HG03159 (cell line): ENCODE measurements around the gene CTRB2.
"Not testable (repeated sequence)": the region's sequence is repeated elsewhere in the genome, so short reads cannot be mapped to it uniquely, and the experiment has no call there.

Experiments
- ATAC-seq: cut with Tn5 transposase; IDR thresholded peaks from one replicate; pipeline ENCODE4 v1.9.1; 2021; ENCODE audit warnings: mild to moderate bottlenecking, moderate library complexity; ENCODE audit not compliant: unreplicated experiment

CTRB2 gene

GRCh38 chr16:75207831-75208230 lies 870 bp upstream of the CTRB2 start:
- ATAC-seq = no peak

DNA sequence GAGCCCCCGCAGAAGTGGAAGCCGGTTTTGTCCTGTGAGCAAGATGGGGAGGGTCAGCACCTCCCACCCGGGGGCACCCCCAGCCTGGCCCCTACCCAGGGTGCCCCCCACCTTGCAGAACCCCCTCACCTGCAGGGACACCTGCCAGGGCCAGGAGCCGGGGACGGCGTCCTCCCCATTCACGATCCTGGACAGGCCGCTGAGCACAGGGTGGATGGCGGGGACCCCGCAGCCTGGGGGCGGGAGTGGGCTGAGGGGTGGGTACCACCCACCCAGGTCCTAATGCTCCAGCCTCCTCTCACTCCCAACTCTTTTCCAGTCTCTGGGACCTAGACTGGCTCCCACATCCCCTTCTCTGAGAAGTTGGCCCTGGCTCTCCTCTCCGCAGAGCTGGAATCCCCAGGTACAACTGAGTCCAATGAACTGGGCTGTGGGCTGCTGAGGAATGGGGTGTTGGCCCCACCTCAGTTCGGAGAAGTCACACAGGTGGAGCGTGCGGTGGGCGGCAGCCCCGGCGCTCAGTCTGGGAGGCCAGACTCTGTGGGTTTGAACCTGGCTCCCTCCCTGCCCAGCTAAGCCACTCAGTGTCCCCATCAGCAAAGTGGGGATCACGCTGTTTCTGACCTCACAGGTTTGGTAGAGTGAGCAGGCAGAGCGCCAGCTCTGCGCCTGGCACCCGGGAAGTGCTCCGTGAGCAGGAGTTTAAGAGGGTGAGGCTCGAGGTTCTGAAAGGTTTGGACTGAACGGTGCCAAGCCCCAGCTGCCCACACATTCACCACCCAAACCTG lies 806 bp downstream of the CTRB2 start:
- not testable (repeated sequence) for ATAC-seq

DNA sequence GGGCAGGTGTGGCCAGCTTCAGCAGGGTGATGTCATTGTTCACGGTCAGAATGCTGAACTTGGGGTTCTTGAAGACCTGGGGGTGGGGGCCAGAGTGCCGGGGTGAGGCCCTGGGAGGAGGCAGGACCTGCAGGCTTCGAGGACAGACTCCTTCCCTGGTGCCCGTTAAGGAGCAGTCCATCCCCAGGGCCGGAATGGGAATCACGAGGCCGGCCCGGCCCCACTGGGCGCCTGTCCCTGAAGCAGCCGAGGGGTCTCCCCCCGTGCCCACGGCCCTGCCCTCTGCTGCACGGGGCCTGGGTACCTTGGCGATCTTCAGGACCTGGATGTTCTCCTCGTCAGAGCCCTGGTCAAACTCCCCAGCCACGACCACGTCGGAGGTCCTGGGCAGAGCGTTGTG lies 1.5 kb downstream of the CTRB2 start:
- ATAC-seq = not testable (repeated sequence)

- ATAC-seq = not testable (repeated sequence)
Observed at GRCh38 chr16:75204905-75205304, 2.1 kb downstream of the CTRB2 start.

GRCh38 chr16:75204410-75204758 lies 2.6 kb downstream of the CTRB2 start:
- no peak for ATAC-seq

- no peak for ATAC-seq
Observed at GRCh38 chr16:75203667-75204409, 3.1 kb downstream of the CTRB2 start.

DNA sequence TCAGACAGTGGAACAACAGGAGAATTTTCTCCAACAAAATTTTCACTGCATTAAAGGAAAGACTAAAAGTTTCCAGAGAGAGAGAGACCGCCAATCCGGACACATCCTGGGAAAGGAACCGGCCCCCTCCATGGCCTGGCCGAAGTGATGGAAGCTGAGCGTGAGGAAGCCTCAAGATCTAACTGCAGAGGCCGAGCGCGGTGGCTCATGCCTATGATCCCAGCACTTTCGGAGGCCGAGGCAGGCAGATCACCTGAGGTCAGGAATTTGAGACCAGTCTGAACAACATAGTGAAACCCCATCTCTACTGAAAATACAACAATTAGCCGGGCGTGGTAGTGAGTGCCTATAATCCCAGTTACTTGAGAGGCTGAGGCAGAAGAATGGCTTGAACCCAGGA lies 3.9 kb downstream of the CTRB2 start:
- ATAC-seq = no peak

DNA sequence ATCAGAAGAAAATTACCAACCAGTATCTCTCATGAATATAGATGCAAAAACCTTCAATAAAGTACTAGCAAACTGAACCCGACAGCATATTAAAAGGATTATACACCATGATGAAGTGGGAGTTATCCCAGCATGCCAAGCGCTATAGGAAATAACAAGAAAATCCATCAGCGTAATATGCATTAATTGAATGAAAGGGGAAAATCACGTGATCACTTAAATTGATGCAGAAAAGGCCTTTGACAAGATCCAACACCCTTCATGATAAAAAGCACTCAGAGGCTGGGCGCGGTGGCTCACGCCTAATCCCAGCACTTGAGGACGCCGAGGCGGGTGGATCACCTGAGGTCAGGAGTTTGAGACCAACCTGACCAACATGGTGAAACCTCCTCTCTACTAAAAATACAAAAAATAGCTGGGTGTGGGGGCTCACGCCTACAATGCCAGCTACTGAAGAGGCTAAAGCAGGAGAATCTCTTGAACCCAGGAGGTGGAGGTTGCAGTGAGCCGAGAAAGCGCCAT lies 4.8 kb downstream of the CTRB2 start:
- ATAC-seq = no peak

- no peak for ATAC-seq
Observed at GRCh38 chr16:75198135-75198600, 8.8 kb downstream of the CTRB2 start.

- ATAC-seq = no peak
Observed at GRCh38 chr16:75197522-75198134, 9.3 kb downstream of the CTRB2 start.

- ATAC-seq = no peak
Observed at GRCh38 chr16:75196836-75197235, 10.1 kb downstream of the CTRB2 start.

DNA sequence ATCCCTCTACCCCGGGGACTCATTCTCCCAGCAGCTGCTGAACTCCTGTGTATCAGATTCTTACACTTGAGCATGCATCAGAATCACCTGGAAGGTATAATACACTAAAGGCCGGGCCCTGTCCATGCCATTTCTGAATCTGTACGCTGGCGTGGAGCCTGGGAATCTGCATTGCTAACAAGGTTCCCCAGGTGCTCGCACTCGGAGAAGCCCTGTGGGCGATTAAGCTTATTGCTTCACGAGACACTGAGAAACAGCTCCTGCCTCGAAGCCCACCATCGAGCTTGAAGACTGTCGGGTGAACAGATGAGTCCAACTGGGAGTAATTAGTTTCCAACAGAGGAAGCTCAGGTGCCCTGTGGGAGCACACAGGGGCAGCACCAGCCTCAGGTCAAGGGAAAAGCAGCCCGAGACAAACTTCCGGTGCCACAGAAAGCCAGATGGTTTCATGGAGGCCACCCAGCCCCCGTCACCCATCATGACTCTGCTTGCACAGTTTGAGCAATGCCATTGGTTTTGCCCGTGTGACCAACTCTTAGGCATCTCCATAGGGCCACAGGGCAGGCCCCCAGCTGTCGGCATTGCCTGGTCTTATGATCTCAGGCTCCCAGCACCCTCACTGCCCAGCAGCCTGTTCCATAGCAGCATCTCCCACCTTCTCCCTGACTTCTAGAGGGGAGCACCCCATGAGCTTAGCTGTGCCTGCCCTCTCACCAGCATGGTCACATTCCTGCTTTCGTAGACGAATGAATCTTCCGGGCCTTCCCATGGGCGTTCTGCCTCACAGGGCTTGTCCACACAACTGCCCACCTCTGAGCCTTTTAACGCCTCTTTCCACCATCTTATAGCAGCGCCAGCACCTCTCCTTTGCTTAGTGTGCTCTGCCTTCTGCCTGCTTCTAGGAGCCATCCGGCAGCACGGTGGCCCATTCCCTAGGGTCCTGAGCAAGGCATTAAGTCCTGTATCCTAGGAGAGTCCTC lies 10.9 kb downstream of the CTRB2 start:
- no peak for ATAC-seq

GRCh38 chr16:75193730-75194444 lies 13.1 kb downstream of the CTRB2 start:
- no peak for ATAC-seq

- no peak for ATAC-seq
Observed at GRCh38 chr16:75193265-75193650, 13.7 kb downstream of the CTRB2 start.

GRCh38 chr16:75192606-75193264 lies 14.2 kb downstream of the CTRB2 start:
- ATAC-seq = no peak

DNA sequence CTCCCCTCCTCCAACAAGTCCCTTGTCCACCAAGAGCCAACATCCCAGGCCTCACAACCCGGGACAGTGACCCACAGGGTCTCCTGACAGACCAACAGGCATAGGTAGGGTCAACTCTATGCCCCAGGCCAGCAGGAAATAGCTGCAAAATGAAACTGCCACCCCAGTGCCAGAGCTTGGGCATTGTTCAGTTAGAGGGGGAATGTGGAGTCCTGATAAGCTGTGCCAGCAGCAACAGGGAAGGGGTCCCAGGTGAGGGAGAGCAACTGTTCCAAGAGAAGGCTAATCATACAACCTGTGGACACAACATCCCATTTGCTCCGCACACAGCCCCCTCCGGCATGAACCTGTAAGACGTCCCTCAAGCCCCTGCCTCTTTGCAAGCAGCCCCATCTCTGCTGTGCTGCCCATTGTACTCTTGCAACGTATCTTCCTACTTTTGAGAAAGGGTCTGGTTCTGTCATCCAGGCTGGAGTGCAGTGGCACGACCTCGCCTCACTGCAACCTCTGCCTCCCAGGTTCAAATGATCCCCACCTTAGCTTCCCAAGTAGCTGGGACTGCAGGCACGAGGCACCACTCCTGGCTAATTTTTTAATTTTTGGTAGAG lies 17.2 kb downstream of the CTRB2 start:
- ATAC-seq = no peak

DNA sequence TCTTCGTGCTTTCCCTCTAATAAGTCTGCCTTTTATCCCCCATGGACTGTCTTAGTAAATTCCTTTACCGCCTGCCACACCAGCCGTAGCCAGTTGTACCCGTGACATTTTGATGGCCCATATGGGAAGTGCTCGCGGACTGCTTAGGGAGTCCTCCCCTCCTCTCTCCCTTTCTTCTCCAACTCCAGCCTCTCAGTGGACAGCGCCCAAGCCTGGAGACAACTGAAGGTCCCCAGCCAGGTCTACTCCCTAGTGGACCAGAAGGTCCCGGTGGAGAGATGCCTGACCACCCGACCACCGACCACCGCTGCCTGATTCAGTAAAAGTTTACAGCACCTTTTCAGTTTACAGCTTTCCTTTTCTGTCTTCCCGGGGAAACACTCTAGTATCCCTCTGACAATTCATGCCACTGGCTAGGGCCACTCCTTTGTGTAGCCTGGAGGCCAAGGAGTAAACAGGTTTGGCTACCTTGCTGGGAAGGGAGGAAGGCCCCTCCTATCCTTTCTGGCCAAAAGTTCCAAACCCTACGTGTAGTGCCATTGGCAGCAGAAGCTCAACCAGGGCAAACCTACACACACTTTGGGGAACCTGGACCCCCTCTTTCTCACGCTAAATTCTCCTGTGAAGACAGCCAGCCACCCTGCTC lies 18.0 kb downstream of the CTRB2 start:
- no peak for ATAC-seq

GRCh38 chr16:75181630-75182029 lies 25.3 kb downstream of the CTRB2 start:
- ATAC-seq = no peak
